Measurements from ENCODE around the gene PIEZO2. TPM values are rescaled to one million over a fixed set of nuclear protein-coding genes. Genes with fewer than 3 reads are reported as not detected.
"Not testable (repeated sequence)": the region's sequence is repeated elsewhere in the genome, so short reads cannot be mapped to it uniquely, and the experiment has no call there.

The PIEZO2 gene
- total RNA-seq, 1 experiment from 2014 or later, result 0.11 TPM

DNA sequence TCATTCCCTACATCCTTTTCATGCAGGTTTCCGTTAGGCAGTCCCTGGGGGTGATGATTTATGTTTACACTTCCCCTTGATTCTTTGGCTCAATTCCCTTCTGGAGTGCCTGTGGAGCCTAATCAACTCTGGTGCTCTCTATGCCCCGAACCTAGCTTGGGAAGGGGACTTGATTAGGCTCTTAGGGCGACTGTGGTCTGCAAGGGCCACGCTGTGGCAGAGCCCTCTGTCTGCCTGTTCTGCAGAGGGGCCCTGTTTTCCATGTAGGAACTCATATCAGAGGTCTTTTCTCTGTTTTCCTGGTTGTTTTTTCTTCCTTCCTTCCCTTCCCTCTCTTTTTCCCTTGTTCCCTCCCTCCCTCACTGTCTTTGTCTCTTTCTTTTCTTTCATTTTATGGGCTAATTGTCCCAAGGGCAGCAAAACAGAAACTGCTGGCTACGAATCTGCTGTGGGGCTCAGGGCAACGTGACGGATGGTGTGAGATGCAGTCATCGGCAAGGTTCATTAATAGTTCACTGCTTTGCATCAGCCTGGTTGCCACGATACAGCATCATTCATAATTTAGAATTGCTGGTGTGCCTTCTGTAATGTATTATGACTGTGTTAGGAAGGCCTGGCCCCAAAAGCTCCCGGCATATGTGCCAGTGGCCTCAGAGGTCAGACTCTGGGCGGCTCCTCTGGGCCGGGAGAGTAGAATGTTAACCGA, 489.0 kb downstream of the PIEZO2 start:
- TF ChIP-seq, protein P1, sequence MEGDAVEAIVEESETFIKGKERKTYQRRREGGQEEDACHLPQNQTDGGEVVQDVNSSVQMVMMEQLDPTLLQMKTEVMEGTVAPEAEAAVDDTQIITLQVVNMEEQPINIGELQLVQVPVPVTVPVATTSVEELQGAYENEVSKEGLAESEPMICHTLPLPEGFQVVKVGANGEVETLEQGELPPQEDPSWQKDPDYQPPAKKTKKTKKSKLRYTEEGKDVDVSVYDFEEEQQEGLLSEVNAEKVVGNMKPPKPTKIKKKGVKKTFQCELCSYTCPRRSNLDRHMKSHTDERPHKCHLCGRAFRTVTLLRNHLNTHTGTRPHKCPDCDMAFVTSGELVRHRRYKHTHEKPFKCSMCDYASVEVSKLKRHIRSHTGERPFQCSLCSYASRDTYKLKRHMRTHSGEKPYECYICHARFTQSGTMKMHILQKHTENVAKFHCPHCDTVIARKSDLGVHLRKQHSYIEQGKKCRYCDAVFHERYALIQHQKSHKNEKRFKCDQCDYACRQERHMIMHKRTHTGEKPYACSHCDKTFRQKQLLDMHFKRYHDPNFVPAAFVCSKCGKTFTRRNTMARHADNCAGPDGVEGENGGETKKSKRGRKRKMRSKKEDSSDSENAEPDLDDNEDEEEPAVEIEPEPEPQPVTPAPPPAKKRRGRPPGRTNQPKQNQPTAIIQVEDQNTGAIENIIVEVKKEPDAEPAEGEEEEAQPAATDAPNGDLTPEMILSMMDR (IDR thresholded peaks at IDR 0.05; ENCODE audit: insufficient read depth in 1 of 2, low read depth in 1 of 2, low read length in 1 of 2, severe bottlenecking in 1 of 2, unreplicated experiment in 1 of 2), result no peak
- POLR2A ChIA-PET, result no interaction called here
- no peak overlapping the region for H3K4me3 Mint-ChIP-seq (ENCODE audit: unreplicated experiment)

DNA sequence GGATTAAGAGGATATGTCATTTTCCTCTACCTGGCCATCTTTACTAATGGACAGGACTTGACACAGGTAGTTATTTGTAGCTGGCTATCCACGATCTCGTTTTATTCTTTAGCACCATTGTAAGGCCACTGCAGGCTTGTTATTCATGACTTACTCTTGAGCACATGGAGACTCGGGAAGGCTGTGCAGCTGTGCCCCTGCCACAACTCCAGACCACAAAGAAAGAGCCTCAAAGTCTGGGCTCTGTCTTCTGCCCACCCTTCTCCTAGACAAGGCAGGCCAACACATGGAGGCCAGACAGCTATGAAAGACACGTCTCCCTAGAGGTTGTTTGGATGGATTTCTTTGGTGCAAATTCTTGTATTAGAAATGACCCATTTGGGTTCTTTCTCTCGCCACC, 489.8 kb downstream of the PIEZO2 start:
- CTCF ChIA-PET, result no interaction called here
- H3K27me3 ChIP-seq (replicated peaks; ENCODE audit: control insufficient read depth, insufficient read depth, low read length), result no peaks in the 10 kb centered on the region; the same call in 1 of the 2 replicates

More for the DNA sequence above, 489.0 kb downstream of the PIEZO2 start:
- Mint-ChIP-seq H3K27ac (ENCODE audit: unreplicated experiment) (no peak overlapping the region), H3K27me3 (ENCODE audit: insufficient read depth, unreplicated experiment) (peaks cover 11% of the 10 kb centered on the region), H3K36me3 (ENCODE audit: insufficient read depth, unreplicated experiment) (no peaks in the 10 kb centered on the region), H3K4me1 (ENCODE audit: low read depth, unreplicated experiment) (no peaks in the 10 kb centered on the region), H3K9me3 (ENCODE audit: unreplicated experiment) (no peaks in the 10 kb centered on the region)
- H3K4me1 ChIP-seq, result no peaks in the 10 kb centered on the region
- intact Hi-C loops (cut with micrococcal nuclease; ENCODE audit: unreplicated experiment), result no loop called here
- BruUV-seq (replicated peaks), result no TSS peak
- H3K4me3 ChIP-seq (ENCODE audit: low read depth, low read length), result no peak overlapping the region
- CTCF ChIA-PET, result no interaction called here
- no peak for DNase-seq
- no peaks in the 10 kb centered on the region; the same call in 1 of the 2 replicates for H3K27me3 ChIP-seq (replicated peaks; ENCODE audit: control insufficient read depth, insufficient read depth, low read length)
- H3K36me3 ChIP-seq (ENCODE audit: control insufficient read depth, insufficient read depth, low read length), result no peaks in the 10 kb centered on the region
- no peaks in the 10 kb centered on the region for H3K9me3 ChIP-seq

DNA sequence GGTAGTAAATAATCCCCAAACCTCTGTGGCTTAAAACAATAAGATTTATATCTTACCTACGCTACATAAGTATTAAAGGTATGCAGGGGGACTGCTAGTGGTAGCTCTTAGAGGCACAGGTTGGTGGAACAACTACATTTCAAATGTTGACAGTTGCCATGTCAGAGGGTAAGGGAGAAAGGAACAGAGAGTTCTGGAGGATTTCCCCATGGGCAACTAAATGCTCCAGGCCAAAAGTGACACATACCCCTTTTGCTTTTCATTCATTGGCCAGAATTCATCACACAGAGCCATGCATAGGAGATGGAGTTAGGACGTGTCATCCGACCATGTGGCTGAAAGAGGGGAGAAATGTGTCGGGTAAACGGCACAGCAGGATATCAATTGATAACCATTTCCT, 490.4 kb downstream of the PIEZO2 start:
- Histone ChIP-seq H3K4me1 (no peaks in the 10 kb centered on the region), H3K4me3 (ENCODE audit: low read depth, low read length) (no peak overlapping the region), H3K36me3 (ENCODE audit: control insufficient read depth, insufficient read depth, low read length) (no peaks in the 10 kb centered on the region), H3K27me3 (replicated peaks; ENCODE audit: control insufficient read depth, insufficient read depth, low read length) (no peaks in the 10 kb centered on the region; the same call in 1 of the 2 replicates), H3K9me3 (no peaks in the 10 kb centered on the region)
- Mint-ChIP-seq H3K36me3 (ENCODE audit: insufficient read depth, unreplicated experiment) (no peaks in the 10 kb centered on the region), H3K9me3 (ENCODE audit: unreplicated experiment) (no peaks in the 10 kb centered on the region), H3K27me3 (ENCODE audit: insufficient read depth, unreplicated experiment) (peaks cover 11% of the 10 kb centered on the region), H3K27ac (ENCODE audit: unreplicated experiment) (no peak overlapping the region), H3K4me3 (ENCODE audit: unreplicated experiment) (no peak overlapping the region), H3K4me1 (ENCODE audit: low read depth, unreplicated experiment) (no peaks in the 10 kb centered on the region)
- no peak for DNase-seq
- POLR2A ChIA-PET, result no interaction called here
- intact Hi-C loops (cut with micrococcal nuclease; ENCODE audit: unreplicated experiment), result no loop called here
- BruUV-seq (replicated peaks), result no TSS peak
- TF ChIP-seq, protein P1 (IDR thresholded peaks at IDR 0.05; ENCODE audit: insufficient read depth in 1 of 2, low read depth in 1 of 2, low read length in 1 of 2, severe bottlenecking in 1 of 2, unreplicated experiment in 1 of 2), result no peak
- CTCF ChIA-PET, result no interaction called here

More for the DNA sequence above, 489.8 kb downstream of the PIEZO2 start:
- POLR2A ChIA-PET, result no interaction called here
- Mint-ChIP-seq H3K27me3 (ENCODE audit: insufficient read depth, unreplicated experiment) (peaks cover 11% of the 10 kb centered on the region), H3K4me1 (ENCODE audit: low read depth, unreplicated experiment) (no peaks in the 10 kb centered on the region), H3K9me3 (ENCODE audit: unreplicated experiment) (no peaks in the 10 kb centered on the region), H3K4me3 (ENCODE audit: unreplicated experiment) (no peak overlapping the region), H3K36me3 (ENCODE audit: insufficient read depth, unreplicated experiment) (no peaks in the 10 kb centered on the region), H3K27ac (ENCODE audit: unreplicated experiment) (no peak overlapping the region)
- TF ChIP-seq, protein P1 (IDR thresholded peaks at IDR 0.05; ENCODE audit: insufficient read depth in 1 of 2, low read depth in 1 of 2, low read length in 1 of 2, severe bottlenecking in 1 of 2, unreplicated experiment in 1 of 2), result no peak
- BruUV-seq (replicated peaks), result no TSS peak
- Histone ChIP-seq H3K36me3 (ENCODE audit: control insufficient read depth, insufficient read depth, low read length) (no peaks in the 10 kb centered on the region), H3K9me3 (no peaks in the 10 kb centered on the region), H3K4me1 (no peaks in the 10 kb centered on the region), H3K4me3 (ENCODE audit: low read depth, low read length) (no peak overlapping the region)
- DNase-seq, result no peak
- intact Hi-C loops (cut with micrococcal nuclease; ENCODE audit: unreplicated experiment), result no loop called here

DNA sequence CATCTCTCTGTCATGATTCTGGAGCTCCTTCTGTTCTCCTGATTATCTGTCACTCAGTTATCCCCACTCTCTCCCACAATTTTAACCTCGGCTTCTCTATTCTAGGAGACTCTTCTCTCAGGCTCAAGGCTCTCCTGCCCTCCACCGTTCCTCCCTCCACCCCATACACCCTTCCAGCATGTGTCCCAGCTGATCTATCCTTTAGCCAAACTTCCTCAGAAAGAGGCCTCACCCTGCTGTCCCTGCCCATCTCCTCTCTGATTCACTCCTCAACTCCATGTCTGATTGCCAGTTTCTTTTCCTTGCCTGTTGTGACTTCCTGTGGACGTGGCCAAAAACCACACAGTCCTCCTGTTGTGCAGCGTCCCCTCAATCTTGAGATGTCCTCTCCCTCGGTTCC, 505.4 kb downstream of the PIEZO2 start:
- H3K4me1 Mint-ChIP-seq (ENCODE audit: low read depth, unreplicated experiment); H3K27me3 ChIP-seq (replicated peaks; ENCODE audit: control insufficient read depth, insufficient read depth, low read length); BruUV-seq (replicated peaks); intact Hi-C loops (cut with micrococcal nuclease; ENCODE audit: unreplicated experiment); POLR2A ChIA-PET; H3K27ac Mint-ChIP-seq (ENCODE audit: unreplicated experiment); DNase-seq; H3K9me3 ChIP-seq; H3K4me3 Mint-ChIP-seq (ENCODE audit: unreplicated experiment); H3K4me3 ChIP-seq (ENCODE audit: low read depth, low read length); H3K36me3 Mint-ChIP-seq (ENCODE audit: insufficient read depth, unreplicated experiment); H3K36me3 ChIP-seq (ENCODE audit: control insufficient read depth, insufficient read depth, low read length); H3K4me1 ChIP-seq; H3K27me3 Mint-ChIP-seq (ENCODE audit: insufficient read depth, unreplicated experiment); H3K9me3 Mint-ChIP-seq (ENCODE audit: unreplicated experiment); CTCF ChIA-PET: not testable (repeated sequence)

DNA sequence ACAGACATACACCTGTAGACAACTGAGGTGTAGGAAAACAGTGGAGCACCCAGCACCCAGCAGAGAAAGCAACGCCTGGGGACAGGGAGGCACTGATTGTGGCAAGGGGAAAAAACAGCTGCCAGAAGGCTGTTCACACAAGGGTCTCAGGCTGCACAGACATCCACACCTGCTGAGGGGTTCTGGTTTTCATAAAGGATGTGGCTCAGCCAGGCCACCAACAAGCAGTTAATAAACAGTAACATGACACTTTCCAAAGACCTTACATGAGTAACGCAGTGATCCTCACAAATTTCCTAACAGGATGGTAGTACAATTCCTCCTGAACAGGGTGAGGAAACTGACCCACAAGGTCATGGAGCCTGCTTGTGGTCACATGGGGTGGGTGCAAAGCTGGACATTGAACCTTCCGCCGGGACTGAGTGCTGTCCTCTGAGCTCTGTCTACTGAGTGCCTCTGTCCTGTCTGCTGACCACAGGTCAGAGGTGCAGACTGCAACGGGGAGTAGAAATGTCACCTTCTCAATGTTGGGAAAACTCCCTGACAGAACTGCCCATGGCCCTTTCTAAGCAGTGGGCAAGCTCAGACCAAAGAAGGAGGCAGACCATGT, 506.3 kb downstream of the PIEZO2 start:
- H3K9me3 ChIP-seq; intact Hi-C loops (cut with micrococcal nuclease; ENCODE audit: unreplicated experiment); DNase-seq; H3K27ac Mint-ChIP-seq (ENCODE audit: unreplicated experiment); H3K36me3 ChIP-seq (ENCODE audit: control insufficient read depth, insufficient read depth, low read length); POLR2A ChIA-PET; CTCF ChIA-PET; H3K4me3 Mint-ChIP-seq (ENCODE audit: unreplicated experiment); BruUV-seq (replicated peaks); H3K27me3 ChIP-seq (replicated peaks; ENCODE audit: control insufficient read depth, insufficient read depth, low read length); H3K27me3 Mint-ChIP-seq (ENCODE audit: insufficient read depth, unreplicated experiment); H3K4me1 Mint-ChIP-seq (ENCODE audit: low read depth, unreplicated experiment); H3K36me3 Mint-ChIP-seq (ENCODE audit: insufficient read depth, unreplicated experiment); H3K9me3 Mint-ChIP-seq (ENCODE audit: unreplicated experiment); H3K4me3 ChIP-seq (ENCODE audit: low read depth, low read length); H3K4me1 ChIP-seq: not testable (repeated sequence)
